Peyer's patch (tissue), 4 donors: ENCODE data around the gene CHST11.

Experiments used
- POLR2A ChIP-seq, 2 donors: fragments of 450-650 bp; IDR thresholded peaks; one replicate each; pipeline ENCODE4 v1.5.1; 2017; ENCODE audit warnings: antibody characterized with exemption in 2 of 2, mild to moderate bottlenecking in 2 of 2, moderate library complexity in 2 of 2
- TF ChIP-seq, protein P1 (sequence below), 6 experiments: fragments of 450-650 bp in 4 of 6; fragments of 200-600 bp in 2 of 6; sonication (generic) in 1 of 6; IDR thresholded peaks; one replicate each; pipeline ENCODE4 v1.5.1; 2017 to 2019; ENCODE audit warnings: antibody characterized with exemption in 6 of 6, mild to moderate bottlenecking in 3 of 6, moderate library complexity in 1 of 6

- TF ChIP-seq POLR2A (IDR thresholded peaks at IDR 0.05), result no peak
- TF ChIP-seq, protein P1, sequence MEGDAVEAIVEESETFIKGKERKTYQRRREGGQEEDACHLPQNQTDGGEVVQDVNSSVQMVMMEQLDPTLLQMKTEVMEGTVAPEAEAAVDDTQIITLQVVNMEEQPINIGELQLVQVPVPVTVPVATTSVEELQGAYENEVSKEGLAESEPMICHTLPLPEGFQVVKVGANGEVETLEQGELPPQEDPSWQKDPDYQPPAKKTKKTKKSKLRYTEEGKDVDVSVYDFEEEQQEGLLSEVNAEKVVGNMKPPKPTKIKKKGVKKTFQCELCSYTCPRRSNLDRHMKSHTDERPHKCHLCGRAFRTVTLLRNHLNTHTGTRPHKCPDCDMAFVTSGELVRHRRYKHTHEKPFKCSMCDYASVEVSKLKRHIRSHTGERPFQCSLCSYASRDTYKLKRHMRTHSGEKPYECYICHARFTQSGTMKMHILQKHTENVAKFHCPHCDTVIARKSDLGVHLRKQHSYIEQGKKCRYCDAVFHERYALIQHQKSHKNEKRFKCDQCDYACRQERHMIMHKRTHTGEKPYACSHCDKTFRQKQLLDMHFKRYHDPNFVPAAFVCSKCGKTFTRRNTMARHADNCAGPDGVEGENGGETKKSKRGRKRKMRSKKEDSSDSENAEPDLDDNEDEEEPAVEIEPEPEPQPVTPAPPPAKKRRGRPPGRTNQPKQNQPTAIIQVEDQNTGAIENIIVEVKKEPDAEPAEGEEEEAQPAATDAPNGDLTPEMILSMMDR (IDR thresholded peaks at IDR 0.05), result no peak
Observed at GRCh38 chr12:104769144-104769561, 312.4 kb downstream of the CHST11 start.
